Lung (tissue), 12 donors: ENCODE measurements around the gene DLEC1. TPM values are rescaled to one million over a fixed set of nuclear protein-coding genes. Genes with fewer than 3 reads are reported as not detected.

ENCODE experiments used
- ATAC-seq: fragments of 200-7000 bp; cut with Tn5 transposase; one replicate; pipeline ENCODE4 v1.9.1; 2020; ENCODE audit warnings: moderate number of reproducible peaks; ENCODE audit not compliant: insufficient read depth, low FRiP score
- DNase-seq, 3 donors: peaks; one replicate each; pipeline ENCODE4 v3.0.0-alpha.2; 2013 to 2017
- H3K27ac ChIP-seq, 2 donors: one replicate each; pipeline ENCODE4 v1.5.1; 2013; ENCODE audit warnings: mild to moderate bottlenecking in 2 of 2, moderate library complexity in 2 of 2, control low read depth in 1 of 2, inconsistent platforms in 1 of 2, low read depth in 1 of 2, low read length in 1 of 2
- H3K27me3 ChIP-seq, 3 donors: one replicate each; pipeline ENCODE4 v1.5.1; 2013; ENCODE audit warnings: low read length in 2 of 3; ENCODE audit not compliant: control insufficient read depth in 3 of 3, insufficient read depth in 3 of 3
- H3K36me3 ChIP-seq, 4 donors: one replicate each; pipeline ENCODE4 v1.5.1; 2013; ENCODE audit warnings: low read length in 4 of 4, mild to moderate bottlenecking in 1 of 4, moderate library complexity in 1 of 4; ENCODE audit not compliant: control insufficient read depth in 4 of 4, insufficient read depth in 4 of 4
- H3K4me1 ChIP-seq, 5 donors: one replicate each; pipeline ENCODE4 v1.5.1; 2013; ENCODE audit warnings: low read length in 5 of 5, mild to moderate bottlenecking in 2 of 5, moderate library complexity in 1 of 5; ENCODE audit not compliant: control insufficient read depth in 5 of 5, insufficient read depth in 5 of 5
- H3K4me3 ChIP-seq: one replicate; pipeline ENCODE4 v1.5.1; 2013; ENCODE audit warnings: mild to moderate bottlenecking, control low read depth, moderate library complexity
- H3K9ac ChIP-seq, 2 donors: one replicate each; pipeline ENCODE4 v1.5.1; 2013; ENCODE audit warnings: low read length in 2 of 2, control low read depth in 1 of 2; ENCODE audit not compliant: insufficient read depth in 1 of 2
- H3K9me3 ChIP-seq, 4 donors: one replicate each; pipeline ENCODE4 v1.5.1; 2013; ENCODE audit warnings: low read length in 3 of 4, mild to moderate bottlenecking in 1 of 4, moderate library complexity in 1 of 4; ENCODE audit not compliant: control insufficient read depth in 4 of 4, insufficient read depth in 3 of 4
- WGBS, 2 donors: extraction: QIAGEN DNeasy Blood & Tissue Kit; methylation state at CpG; one replicate each; pipeline ENCODE4 v1.1.7; 2013; 5-methylcytosine and 5-hydroxymethylcytosine counted together
- polyA plus RNA-seq, 2 donors: library from polyadenylated mRNA; stranded (reverse); fragments of 200-250 nt; gene quantifications; one replicate each; pipeline ENCODE4 v1.2.1, GENCODE V29; 2013
- total RNA-seq, 2 donors: library from RNA; depleted of rRNA in 1 of 2; stranded (reverse); fragments of >200 nt in 1 of 2; gene quantifications; one replicate each; pipeline ENCODE4 v1.2.1, GENCODE V29; 2014 to 2021
- TF ChIP-seq, protein P1 (sequence below): IDR thresholded peaks from 2 replicates; pipeline ENCODE4 v1.5.1; 2012; ENCODE audit warnings: mild to moderate bottlenecking; ENCODE audit errors: control extremely low read depth, extremely low read depth
- donor health status: control.
- donor health status: control.
- donor health status: Bipolar disorder and iron deficiency.
- donor health status: healthy.
- donor health status: DM: yes; HTN: yes; CAD: no.

The DLEC1 gene
- total and polyA plus RNA-seq, 4 donors, result 4.2 to 28.8 (median 8.0) TPM

DNA sequence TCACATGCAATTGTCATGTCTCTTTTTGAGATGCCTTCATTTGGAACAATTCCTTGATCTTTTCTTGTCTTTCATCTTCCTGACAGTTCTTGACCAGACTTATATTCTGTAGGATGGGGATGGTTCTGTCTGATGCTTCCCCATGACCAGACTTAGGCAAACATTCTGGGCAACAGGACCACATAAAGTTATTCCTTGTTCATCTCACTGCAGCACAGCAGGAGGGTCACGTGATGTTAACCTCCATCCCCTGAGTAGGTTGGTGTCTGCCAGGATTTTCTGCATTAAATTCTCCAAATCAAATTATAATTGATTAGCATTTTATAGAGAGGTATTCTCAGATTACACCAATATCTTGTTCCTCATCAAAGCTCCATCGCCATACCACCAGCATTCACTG lies 7.8 kb downstream of the DLEC1 start:
- no peaks in the 10 kb centered on the region for H3K27me3 ChIP-seq
- no peaks in the 10 kb centered on the region for H3K36me3 ChIP-seq
- H3K27ac ChIP-seq, result no peak overlapping the region
- no peak overlapping the region for H3K4me3 ChIP-seq
- H3K9me3 ChIP-seq, result no peaks in the 10 kb centered on the region
- H3K4me1 ChIP-seq, result peaks cover 0 to 5% (median 0%) of the 10 kb centered on the region in 5 donors
- no peak for ATAC-seq
- no peak overlapping the region for H3K9ac ChIP-seq
- 96 to 100% methylated on average over 2 of the region's 2 CpGs for WGBS, 2 donors
- TF ChIP-seq, protein P1, sequence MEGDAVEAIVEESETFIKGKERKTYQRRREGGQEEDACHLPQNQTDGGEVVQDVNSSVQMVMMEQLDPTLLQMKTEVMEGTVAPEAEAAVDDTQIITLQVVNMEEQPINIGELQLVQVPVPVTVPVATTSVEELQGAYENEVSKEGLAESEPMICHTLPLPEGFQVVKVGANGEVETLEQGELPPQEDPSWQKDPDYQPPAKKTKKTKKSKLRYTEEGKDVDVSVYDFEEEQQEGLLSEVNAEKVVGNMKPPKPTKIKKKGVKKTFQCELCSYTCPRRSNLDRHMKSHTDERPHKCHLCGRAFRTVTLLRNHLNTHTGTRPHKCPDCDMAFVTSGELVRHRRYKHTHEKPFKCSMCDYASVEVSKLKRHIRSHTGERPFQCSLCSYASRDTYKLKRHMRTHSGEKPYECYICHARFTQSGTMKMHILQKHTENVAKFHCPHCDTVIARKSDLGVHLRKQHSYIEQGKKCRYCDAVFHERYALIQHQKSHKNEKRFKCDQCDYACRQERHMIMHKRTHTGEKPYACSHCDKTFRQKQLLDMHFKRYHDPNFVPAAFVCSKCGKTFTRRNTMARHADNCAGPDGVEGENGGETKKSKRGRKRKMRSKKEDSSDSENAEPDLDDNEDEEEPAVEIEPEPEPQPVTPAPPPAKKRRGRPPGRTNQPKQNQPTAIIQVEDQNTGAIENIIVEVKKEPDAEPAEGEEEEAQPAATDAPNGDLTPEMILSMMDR, result no peak
- DNase-seq, result no peak

DNA sequence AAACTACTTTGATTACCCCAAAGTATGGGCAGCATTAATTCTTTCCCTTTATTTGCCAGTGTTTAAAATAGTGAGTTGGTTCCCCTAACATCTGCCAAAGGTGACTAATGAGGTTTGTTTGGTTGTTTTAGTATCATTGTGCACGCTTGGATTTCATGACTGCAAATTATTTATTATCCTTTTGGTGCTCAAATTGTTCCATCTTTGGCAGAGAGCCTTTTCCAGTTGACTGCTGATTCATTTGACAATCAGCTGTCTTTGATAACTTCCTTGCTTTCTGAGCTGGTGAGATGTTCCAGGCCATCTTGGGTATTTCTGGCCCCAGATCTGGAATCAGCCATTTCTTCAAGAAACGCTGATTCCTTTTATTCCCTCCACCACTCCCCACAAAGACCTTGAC lies 8.9 kb downstream of the DLEC1 start:
- 82 to 90% methylated on average over 2 of the region's 2 CpGs for WGBS, 2 donors
- Histone ChIP-seq H3K9me3 (no peaks in the 10 kb centered on the region), H3K36me3 (no peaks in the 10 kb centered on the region), H3K4me1 (peaks cover 0 to 5% (median 0%) of the 10 kb centered on the region in 5 donors), H3K4me3 (no peak overlapping the region), H3K9ac (no peak overlapping the region), H3K27me3 (no peaks in the 10 kb centered on the region), H3K27ac (no peak overlapping the region)
- no peak for ATAC-seq
- DNase-seq, result no peak
- TF ChIP-seq, protein P1, result no peak

GRCh38 chr3:38049358-38050126 lies 10.5 kb downstream of the DLEC1 start:
- WGBS, 2 donors, result 86 to 88% methylated on average over 4 of the region's 4 CpGs
- no peak for ATAC-seq

More at GRCh38 chr3:38049358-38050126, 10.5 kb downstream of the DLEC1 start:
- Histone ChIP-seq H3K36me3 (no peaks in the 10 kb centered on the region), H3K4me3 (no peak overlapping the region), H3K9ac (no peak overlapping the region), H3K27me3 (no peaks in the 10 kb centered on the region), H3K27ac (no peak overlapping the region), H3K9me3 (no peaks in the 10 kb centered on the region), H3K4me1 (peaks cover 0 to 5% (median 0%) of the 10 kb centered on the region in 5 donors)
- DNase-seq, result no peak
- TF ChIP-seq, protein P1, result no peak
